Vagina (tissue), 2 donors: Measurements from ENCODE around the gene RASAL2. TPM values are rescaled to one million over a fixed set of nuclear protein-coding genes. Genes with fewer than 3 reads are reported as not detected.

Experiments
- DNase-seq, 2 donors: peaks; one replicate each; pipeline ENCODE4 v3.0.0-alpha.2; 2017; ENCODE audit errors: extremely low spot score in 2 of 2
- H3K27ac ChIP-seq: fragments of 200-600 bp; sonication (generic); one replicate; pipeline ENCODE4 v1.5.1; 2019
- H3K27me3 ChIP-seq: fragments of 200-600 bp; sonication (generic); one replicate; pipeline ENCODE4 v1.5.1; 2019
- H3K36me3 ChIP-seq, 2 donors: fragments of 200-600 bp; sonication (generic); one replicate each; pipeline ENCODE4 v1.5.1; 2017 to 2019
- H3K4me1 ChIP-seq: fragments of 200-600 bp; sonication (generic); one replicate; pipeline ENCODE4 v1.5.1; 2019
- H3K4me3 ChIP-seq, 2 donors: fragments of 200-600 bp; sonication (generic); 1 replicate in 1 of 2; 2 replicates in 1 of 2; pipeline ENCODE4 v1.5.1; 2016 to 2019
- H3K9me3 ChIP-seq: fragments of 200-600 bp; sonication (generic); one replicate; pipeline ENCODE4 v1.5.1; 2019
- POLR2A ChIP-seq, 2 donors: fragments of 450-650 bp; IDR thresholded peaks; one replicate each; pipeline ENCODE4 v1.6.1; 2017; ENCODE audit warnings: antibody characterized with exemption in 2 of 2, mild to moderate bottlenecking in 2 of 2, moderate library complexity in 2 of 2
- POLR2AphosphoS5 ChIP-seq, 2 donors: sonication (generic); formaldehyde crosslinking; IDR thresholded peaks; one replicate each; pipeline ENCODE4 v1.9.0; 2017; ENCODE audit warnings: antibody characterized with exemption in 2 of 2, mild to moderate bottlenecking in 2 of 2, low read depth in 1 of 2; ENCODE audit not compliant: insufficient read depth in 1 of 2
- intact Hi-C: fragments of 100-400 bp; cut with DNase I; formaldehyde crosslinking; loops from one replicate; pipeline ENCODE4 v1.15.1; 2023
- total RNA-seq: library from RNA; depleted of rRNA; stranded (reverse); fragments of >200 nt; gene quantifications from one replicate; pipeline ENCODE4 v1.2.3, GENCODE V29; 2016
- TF ChIP-seq, protein P1 (sequence below), 3 experiments: fragments of 450-650 bp in 2 of 3; fragments of 200-600 bp in 1 of 3; sonication (generic) in 1 of 3; IDR thresholded peaks; one replicate each; pipeline ENCODE4 v1.5.1; 2017 to 2019; ENCODE audit warnings: antibody characterized with exemption in 3 of 3, mild to moderate bottlenecking in 2 of 3, moderate library complexity in 2 of 3

The RASAL2 gene
- total RNA-seq, 1 donor from 2014 or later = 25.5 TPM

DNA sequence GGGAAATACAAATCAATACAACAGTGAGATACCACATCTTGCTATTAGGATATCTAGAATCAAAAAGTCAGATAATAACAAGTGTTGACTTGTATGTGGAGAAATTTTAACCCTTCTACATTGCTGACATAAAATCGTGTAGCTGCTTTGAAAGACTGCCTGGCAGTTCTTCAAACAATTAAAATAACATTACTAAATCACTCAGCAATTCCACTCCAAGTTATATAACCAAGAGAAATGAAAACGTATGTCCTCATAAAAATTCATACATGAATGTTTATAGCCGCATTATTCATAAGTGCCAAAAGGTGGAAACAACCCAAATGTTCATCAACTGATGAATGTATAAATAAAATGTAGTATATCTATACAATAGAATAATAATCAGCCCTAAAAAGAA, 164.6 kb downstream of the RASAL2 start:
- TF ChIP-seq, protein P1, sequence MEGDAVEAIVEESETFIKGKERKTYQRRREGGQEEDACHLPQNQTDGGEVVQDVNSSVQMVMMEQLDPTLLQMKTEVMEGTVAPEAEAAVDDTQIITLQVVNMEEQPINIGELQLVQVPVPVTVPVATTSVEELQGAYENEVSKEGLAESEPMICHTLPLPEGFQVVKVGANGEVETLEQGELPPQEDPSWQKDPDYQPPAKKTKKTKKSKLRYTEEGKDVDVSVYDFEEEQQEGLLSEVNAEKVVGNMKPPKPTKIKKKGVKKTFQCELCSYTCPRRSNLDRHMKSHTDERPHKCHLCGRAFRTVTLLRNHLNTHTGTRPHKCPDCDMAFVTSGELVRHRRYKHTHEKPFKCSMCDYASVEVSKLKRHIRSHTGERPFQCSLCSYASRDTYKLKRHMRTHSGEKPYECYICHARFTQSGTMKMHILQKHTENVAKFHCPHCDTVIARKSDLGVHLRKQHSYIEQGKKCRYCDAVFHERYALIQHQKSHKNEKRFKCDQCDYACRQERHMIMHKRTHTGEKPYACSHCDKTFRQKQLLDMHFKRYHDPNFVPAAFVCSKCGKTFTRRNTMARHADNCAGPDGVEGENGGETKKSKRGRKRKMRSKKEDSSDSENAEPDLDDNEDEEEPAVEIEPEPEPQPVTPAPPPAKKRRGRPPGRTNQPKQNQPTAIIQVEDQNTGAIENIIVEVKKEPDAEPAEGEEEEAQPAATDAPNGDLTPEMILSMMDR (IDR thresholded peaks at IDR 0.05) = no peak
- no peak for TF ChIP-seq POLR2A (IDR thresholded peaks at IDR 0.05)
- no peak for TF ChIP-seq POLR2AphosphoS5 (IDR thresholded peaks at IDR 0.05; ENCODE audit: insufficient read depth in 1 of 2, low read depth in 1 of 2)
- no peaks in the 10 kb centered on the region for H3K36me3 ChIP-seq
- intact Hi-C loops = no loop called here

DNA sequence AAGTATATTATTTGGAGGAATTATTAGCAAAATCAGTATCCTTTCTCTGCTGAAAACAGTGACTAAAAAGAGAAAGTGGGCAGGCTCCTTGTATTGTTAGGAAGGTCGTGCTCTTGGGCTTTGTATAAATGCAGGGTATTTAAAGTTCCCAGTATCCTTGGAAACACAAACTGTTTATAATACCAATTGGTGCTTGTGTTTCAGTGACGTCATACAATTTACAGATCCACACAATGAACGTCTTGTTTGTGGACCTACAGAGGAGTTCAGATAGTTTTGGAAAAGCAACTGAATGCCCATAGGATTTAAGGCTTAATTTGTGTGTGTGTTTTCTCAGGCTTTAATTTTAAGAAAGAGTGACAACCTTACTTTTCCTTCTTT, 168.2 kb downstream of the RASAL2 start:
- TF ChIP-seq POLR2AphosphoS5 (IDR thresholded peaks at IDR 0.05; ENCODE audit: insufficient read depth in 1 of 2, low read depth in 1 of 2) (no peak), POLR2A (IDR thresholded peaks at IDR 0.05) (no peak)
- TF ChIP-seq, protein P1 (IDR thresholded peaks at IDR 0.05) = no peak
- Histone ChIP-seq H3K36me3 (no peaks in the 10 kb centered on the region), H3K9me3 (no peaks in the 10 kb centered on the region), H3K27me3 (no peaks in the 10 kb centered on the region), H3K4me3 (no peak overlapping the region), H3K4me1 (no peaks in the 10 kb centered on the region), H3K27ac (no peak overlapping the region)
- no peak for DNase-seq
- intact Hi-C loops = no loop called here

More for the DNA sequence above, 164.6 kb downstream of the RASAL2 start:
- H3K4me1 ChIP-seq = no peaks in the 10 kb centered on the region
- H3K9me3 ChIP-seq = no peaks in the 10 kb centered on the region
- DNase-seq = no peak
- H3K27ac ChIP-seq = no peak overlapping the region
- no peaks in the 10 kb centered on the region for H3K27me3 ChIP-seq
- no peak overlapping the region for H3K4me3 ChIP-seq

DNA sequence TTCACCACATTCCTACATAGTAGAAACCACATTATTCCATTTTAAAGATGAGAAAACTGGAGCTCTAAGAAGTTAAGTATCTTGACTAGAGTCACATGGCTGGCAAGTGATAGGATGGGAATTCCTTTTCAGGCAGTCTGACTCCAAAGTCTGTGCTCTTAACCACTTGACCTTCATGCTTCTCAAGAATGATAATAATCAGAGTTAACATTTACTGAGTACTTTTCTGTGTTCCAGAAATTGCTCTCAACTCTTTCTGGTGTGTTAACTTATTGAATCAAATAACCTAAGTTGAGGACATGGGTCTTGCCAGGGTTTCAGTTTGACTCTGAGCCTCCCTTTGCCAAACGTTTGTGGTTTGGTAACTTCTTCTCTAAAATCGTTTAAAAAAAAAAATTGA, 169.4 kb downstream of the RASAL2 start:
- no peak for DNase-seq
- TF ChIP-seq POLR2AphosphoS5 (IDR thresholded peaks at IDR 0.05; ENCODE audit: insufficient read depth in 1 of 2, low read depth in 1 of 2) (no peak), POLR2A (IDR thresholded peaks at IDR 0.05) (no peak)
- TF ChIP-seq, protein P1 (IDR thresholded peaks at IDR 0.05) = no peak
- no peak overlapping the region for H3K4me3 ChIP-seq
- intact Hi-C loops = no loop called here
- no peaks in the 10 kb centered on the region for H3K27me3 ChIP-seq
- no peaks in the 10 kb centered on the region for H3K9me3 ChIP-seq
- H3K36me3 ChIP-seq = no peaks in the 10 kb centered on the region
- no peaks in the 10 kb centered on the region for H3K4me1 ChIP-seq
- H3K27ac ChIP-seq = no peak overlapping the region

DNA sequence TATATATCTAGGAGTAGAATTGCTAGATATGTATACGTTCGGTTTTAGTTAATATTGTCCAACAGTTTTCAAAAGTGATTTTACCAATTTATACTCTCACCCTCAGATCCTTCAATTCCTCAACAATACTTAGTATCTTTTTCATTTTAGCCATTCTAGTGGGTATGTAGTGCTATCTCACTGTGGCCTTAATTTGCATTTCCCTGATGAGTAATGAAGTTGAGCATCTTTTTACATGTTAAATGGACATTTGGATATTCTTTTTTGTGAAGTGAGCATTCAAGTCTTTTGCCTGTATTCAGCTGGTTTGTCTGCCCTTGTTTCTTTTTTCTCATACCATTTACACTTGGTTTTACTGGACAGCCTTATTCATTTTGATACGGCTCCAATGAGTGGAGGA, 172.2 kb downstream of the RASAL2 start:
- intact Hi-C loops = no loop called here
- no peaks in the 10 kb centered on the region for H3K27me3 ChIP-seq
- no peaks in the 10 kb centered on the region for H3K36me3 ChIP-seq
- TF ChIP-seq, protein P1 (IDR thresholded peaks at IDR 0.05) = no peak
- TF ChIP-seq POLR2A (IDR thresholded peaks at IDR 0.05) = no peak
- TF ChIP-seq POLR2AphosphoS5 (IDR thresholded peaks at IDR 0.05; ENCODE audit: insufficient read depth in 1 of 2, low read depth in 1 of 2) = no peak
- H3K9me3 ChIP-seq = no peaks in the 10 kb centered on the region
- H3K4me1 ChIP-seq = no peaks in the 10 kb centered on the region
- DNase-seq = no peak
- H3K27ac ChIP-seq = no peak overlapping the region
- no peak overlapping the region for H3K4me3 ChIP-seq

DNA sequence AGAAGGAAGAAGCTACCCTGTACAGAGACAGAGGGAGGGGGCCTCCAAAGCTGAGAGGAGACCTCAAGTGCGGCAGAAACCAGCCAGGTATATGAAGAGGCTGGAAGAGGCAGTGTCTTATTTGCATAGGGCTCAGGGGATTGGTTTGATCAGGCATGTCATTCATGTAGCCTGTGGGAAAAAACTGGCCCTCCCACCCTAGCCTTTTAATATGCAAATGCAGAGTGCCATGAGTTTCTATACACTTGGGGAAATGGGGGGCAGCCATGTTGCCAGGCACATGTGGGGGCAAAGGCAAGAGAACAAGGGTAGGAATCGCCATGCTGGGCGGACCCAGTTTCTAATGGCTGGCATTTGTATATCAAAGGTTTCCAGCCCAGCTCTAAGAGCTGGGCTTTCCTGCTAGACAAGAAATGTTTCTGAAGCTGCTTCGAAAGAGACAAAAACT, 172.7 kb downstream of the RASAL2 start:
- DNase-seq = no peak
- Histone ChIP-seq H3K4me1 (no peaks in the 10 kb centered on the region), H3K9me3 (no peaks in the 10 kb centered on the region), H3K4me3 (no peak overlapping the region), H3K27ac (no peak overlapping the region), H3K36me3 (no peaks in the 10 kb centered on the region), H3K27me3 (no peaks in the 10 kb centered on the region)
- intact Hi-C loops = no loop called here
- TF ChIP-seq, protein P1 (IDR thresholded peaks at IDR 0.05) = no peak
- no peak for TF ChIP-seq POLR2AphosphoS5 (IDR thresholded peaks at IDR 0.05; ENCODE audit: insufficient read depth in 1 of 2, low read depth in 1 of 2)
- no peak for TF ChIP-seq POLR2A (IDR thresholded peaks at IDR 0.05)
